ENCODE measurements around the gene EZR.
A peak's percentile ranks its signal among the peaks of the same experiment; 100 is the strongest.
"Not testable (repeated sequence)": the region's sequence is repeated elsewhere in the genome, so short reads cannot be mapped to it uniquely, and the experiment has no call there.

EZR gene

GRCh38 chr6:158849899-158850806, 31.0 kb upstream of the EZR start:
- Mint-ChIP-seq H3K9me3 (no peaks in the 10 kb centered on the region), H3K4me1 (peaks cover 24% of the 10 kb centered on the region), H3K27ac (peak overlapping the region; percentile 98), H3K4me3 (peak overlapping the region; percentile 67), H3K36me3 (no peaks in the 10 kb centered on the region)
- ATAC-seq (peak; percentile 92), DNase-seq (ENCODE audit: low spot score in 2 of 2) (peak; percentile 36 to 75)

- Mint-ChIP-seq H3K4me3 (no peak overlapping the region), H3K9me3 (no peaks in the 10 kb centered on the region), H3K4me1 (peaks cover 24% of the 10 kb centered on the region), H3K27ac (peak overlapping the region; percentile 78), H3K36me3 (no peaks in the 10 kb centered on the region)
- DNase-seq (ENCODE audit: low spot score in 2 of 2) (no peak), ATAC-seq (no peak)
Measured at GRCh38 chr6:158848490-158848895, 29.3 kb upstream of the EZR start.

DNA sequence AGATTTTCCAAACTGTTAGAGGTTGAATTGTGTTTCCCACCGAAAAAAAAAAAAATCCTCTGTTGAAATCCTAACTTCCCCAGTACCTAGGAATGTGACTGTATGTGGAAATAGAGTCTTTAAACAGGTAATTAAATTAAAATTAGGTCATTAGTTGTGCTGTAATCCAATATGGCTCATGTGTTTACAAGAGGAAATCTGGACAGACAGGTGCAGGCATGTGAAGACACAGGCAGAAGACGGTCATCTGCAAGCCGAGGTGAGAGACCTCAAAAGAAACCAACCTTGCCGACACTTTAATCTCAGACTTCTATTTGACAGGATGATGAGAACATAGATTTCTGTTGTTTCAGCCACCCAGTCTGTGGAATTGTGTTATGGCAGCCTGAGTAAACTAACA, 28.6 kb upstream of the EZR start:
- no peak for ATAC-seq
- Mint-ChIP-seq H3K27ac (no peak overlapping the region), H3K36me3 (no peaks in the 10 kb centered on the region), H3K4me3 (no peak overlapping the region), H3K9me3 (no peaks in the 10 kb centered on the region), H3K4me1 (peaks cover 24% of the 10 kb centered on the region)
- no peak for DNase-seq (ENCODE audit: low spot score in 2 of 2)

DNA sequence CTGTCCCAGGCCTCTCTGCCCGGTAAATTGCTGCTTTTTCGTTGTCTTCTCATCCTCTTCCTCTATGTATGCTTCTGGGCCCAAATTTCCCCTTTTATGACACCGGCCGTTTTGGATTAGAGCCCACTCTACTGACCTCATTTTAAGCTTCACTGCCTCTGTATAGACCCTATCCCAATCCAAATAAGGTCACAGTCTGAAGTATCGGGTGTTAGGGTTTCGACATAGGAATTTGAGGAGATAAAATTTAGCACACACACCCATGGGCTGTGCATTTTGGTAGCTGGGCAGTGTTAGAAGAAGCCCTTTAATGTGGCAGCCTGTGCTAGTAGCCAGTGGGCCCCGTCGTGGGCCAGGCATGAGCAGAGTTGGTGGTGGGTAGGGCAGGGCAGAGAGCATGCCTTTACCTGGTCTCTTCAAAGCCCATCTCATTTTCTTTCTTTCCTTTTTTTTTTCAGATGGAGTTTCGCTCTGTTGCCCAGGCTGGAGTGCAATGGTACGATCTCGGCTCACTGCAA, 27.9 kb upstream of the EZR start:
- no peak overlapping the region for H3K27ac Mint-ChIP-seq
- H3K4me1 Mint-ChIP-seq = peaks cover 24% of the 10 kb centered on the region

GRCh38 chr6:158843751-158844683, 24.8 kb upstream of the EZR start:
- no peak overlapping the region for H3K4me3 Mint-ChIP-seq
- peaks cover 6% of the 10 kb centered on the region for H3K4me1 Mint-ChIP-seq
- H3K9me3 Mint-ChIP-seq = no peaks in the 10 kb centered on the region
- DNase-seq (ENCODE audit: low spot score in 2 of 2) = no peak
- ATAC-seq = no peak
- no peaks in the 10 kb centered on the region for H3K36me3 Mint-ChIP-seq
- no peak overlapping the region for H3K27ac Mint-ChIP-seq

More for the DNA sequence above, 27.9 kb upstream of the EZR start:
- DNase-seq (ENCODE audit: low spot score in 2 of 2) (no peak), ATAC-seq (no peak)
- no peak overlapping the region for H3K4me3 Mint-ChIP-seq
- H3K36me3 Mint-ChIP-seq = no peaks in the 10 kb centered on the region
- no peaks in the 10 kb centered on the region for H3K9me3 Mint-ChIP-seq

DNA sequence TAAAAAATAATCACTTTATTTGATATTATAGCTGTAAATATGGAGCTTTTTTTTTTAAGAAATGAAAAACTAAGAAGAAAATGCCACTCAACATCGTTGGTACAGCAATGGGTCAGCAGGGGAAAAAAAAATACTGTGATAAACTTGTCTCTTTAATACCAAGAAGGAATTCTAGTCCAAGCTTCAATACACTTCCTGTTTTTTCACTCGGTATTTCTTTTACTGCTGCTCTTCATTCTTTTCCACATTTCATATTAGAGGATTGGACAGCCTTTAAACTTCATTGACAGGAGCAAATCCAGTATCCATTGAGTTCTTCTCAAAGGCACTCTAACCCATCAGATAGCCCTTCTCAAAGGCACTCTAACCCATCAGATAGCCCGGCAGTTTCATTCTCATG, 22.2 kb upstream of the EZR start:
- H3K9me3 Mint-ChIP-seq = no peaks in the 10 kb centered on the region
- no peaks in the 10 kb centered on the region for H3K4me1 Mint-ChIP-seq
- H3K4me3 Mint-ChIP-seq = no peak overlapping the region
- DNase-seq (ENCODE audit: low spot score in 2 of 2) = no peak
- no peaks in the 10 kb centered on the region for H3K36me3 Mint-ChIP-seq
- ATAC-seq = no peak
- H3K27ac Mint-ChIP-seq = no peak overlapping the region

GRCh38 chr6:158840465-158840864, 21.3 kb upstream of the EZR start:
- no peak overlapping the region for H3K27ac Mint-ChIP-seq
- no peaks in the 10 kb centered on the region for H3K9me3 Mint-ChIP-seq
- DNase-seq (ENCODE audit: low spot score in 2 of 2) (no peak), ATAC-seq (no peak)
- no peaks in the 10 kb centered on the region for H3K36me3 Mint-ChIP-seq
- H3K4me3 Mint-ChIP-seq = no peak overlapping the region
- H3K4me1 Mint-ChIP-seq = no peaks in the 10 kb centered on the region

GRCh38 chr6:158839796-158840195, 20.6 kb upstream of the EZR start:
- Mint-ChIP-seq H3K4me1 (no peaks in the 10 kb centered on the region), H3K9me3 (no peaks in the 10 kb centered on the region), H3K27ac (no peak overlapping the region), H3K36me3 (no peaks in the 10 kb centered on the region), H3K4me3 (no peak overlapping the region)
- DNase-seq (ENCODE audit: low spot score in 2 of 2) = no peak
- ATAC-seq = no peak

DNA sequence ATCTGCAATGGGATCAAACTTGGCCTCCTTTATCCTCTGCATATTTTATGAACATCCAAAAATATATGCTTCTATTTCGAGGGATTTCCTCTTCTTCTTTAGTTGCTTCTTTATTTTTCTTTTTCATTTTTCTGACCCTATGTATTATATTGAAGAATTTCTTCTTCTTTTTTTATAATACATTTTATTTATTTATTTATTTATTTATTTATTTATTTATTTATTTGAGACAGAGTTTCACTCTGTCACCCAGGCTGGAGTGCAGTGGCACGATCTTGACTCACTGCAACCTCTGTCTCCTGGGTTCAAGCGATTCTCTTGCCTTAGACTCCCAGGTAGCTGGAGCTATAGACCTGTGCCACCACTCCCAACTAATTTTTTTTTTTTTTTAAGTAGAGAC, 19.6 kb upstream of the EZR start:
- not testable (repeated sequence) for H3K4me1 Mint-ChIP-seq; H3K4me3 Mint-ChIP-seq; ATAC-seq; H3K27ac Mint-ChIP-seq; H3K9me3 Mint-ChIP-seq; H3K36me3 Mint-ChIP-seq; DNase-seq (ENCODE audit: low spot score in 2 of 2)

DNA sequence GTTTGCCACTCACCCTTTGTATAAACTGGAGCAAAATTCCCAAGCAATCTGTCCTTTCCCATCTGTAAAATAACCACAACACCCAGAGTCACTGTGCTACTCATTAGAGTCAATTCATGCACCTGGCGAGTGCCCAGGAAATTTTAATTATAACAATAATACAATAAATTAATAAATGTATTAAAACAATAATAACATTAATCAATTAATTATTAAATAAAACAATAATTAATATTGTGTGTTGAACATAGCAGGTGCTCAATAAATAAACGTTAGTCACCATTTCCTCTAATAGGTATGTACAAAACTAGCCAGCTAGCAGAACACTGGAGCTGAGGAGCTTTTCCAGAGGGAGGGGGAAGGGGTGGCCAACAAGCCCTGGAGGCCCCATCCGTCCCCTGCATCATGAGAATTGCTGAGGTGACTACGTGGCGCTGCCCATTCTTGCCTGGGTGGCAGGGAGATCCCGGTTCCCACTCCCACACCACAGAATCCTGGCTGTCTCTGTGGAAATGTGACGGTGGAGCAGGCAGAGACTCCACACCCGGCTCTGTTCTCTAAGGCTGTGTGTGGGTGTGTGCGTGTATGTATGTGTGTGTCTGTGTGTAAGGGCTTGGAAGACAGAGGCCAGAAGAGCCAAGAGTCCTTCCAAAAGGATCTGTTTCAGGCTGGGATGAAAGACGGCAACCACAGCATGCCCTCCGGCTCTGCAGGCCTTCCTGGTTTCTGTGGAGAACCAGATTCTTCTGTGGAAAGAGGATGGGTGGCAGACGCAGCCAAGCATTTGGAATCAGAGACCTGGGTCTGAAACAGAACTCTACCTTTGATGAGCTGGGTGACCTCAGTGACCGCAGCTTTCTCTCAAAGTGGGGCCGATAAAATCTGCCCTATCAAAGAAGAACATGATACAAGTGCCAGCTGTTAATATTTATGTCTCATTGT, 18.8 kb upstream of the EZR start:
- DNase-seq (ENCODE audit: low spot score in 2 of 2) = no peak
- no peak overlapping the region for H3K4me3 Mint-ChIP-seq
- H3K4me1 Mint-ChIP-seq = no peaks in the 10 kb centered on the region
- no peaks in the 10 kb centered on the region for H3K9me3 Mint-ChIP-seq
- no peaks in the 10 kb centered on the region for H3K36me3 Mint-ChIP-seq
- no peak overlapping the region for H3K27ac Mint-ChIP-seq
- ATAC-seq = no peak

DNA sequence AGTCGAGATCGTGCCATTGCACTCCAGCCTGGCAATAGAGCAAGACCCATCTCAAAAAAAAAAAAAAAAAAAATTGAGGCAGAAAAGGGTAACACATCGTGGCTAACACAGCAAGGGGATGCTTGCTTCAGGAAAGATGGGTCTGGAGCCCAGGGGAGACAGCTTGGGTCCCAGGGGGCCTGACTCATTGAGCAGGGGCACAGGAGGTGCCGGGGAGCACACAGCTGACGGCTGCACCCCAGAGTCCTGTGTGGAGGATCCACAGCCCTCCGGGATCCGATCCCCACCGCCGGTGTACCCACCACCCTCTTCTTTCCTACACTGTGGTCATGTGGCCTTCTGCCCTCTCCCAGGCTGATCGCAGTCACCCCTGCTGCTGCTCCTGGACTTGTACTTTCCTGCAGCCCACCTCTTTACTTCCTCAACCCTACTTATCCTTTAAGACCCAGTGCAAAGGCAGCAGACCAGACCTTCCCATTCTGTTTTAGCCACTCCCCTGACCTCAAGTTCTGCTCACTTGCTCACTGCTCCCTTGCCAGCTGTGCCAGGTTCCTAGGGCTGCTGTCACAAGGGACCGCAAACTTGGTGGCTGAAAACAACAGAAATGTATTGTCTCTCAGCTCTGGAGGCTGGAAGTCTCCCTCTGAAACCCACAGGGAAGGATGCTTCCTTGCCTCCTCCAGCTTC, 17.6 kb upstream of the EZR start:
- no peaks in the 10 kb centered on the region for H3K4me1 Mint-ChIP-seq
- no peak for DNase-seq (ENCODE audit: low spot score in 2 of 2)
- peak overlapping the region; percentile 53 for H3K27ac Mint-ChIP-seq
- H3K36me3 Mint-ChIP-seq = no peaks in the 10 kb centered on the region
- ATAC-seq = no peak
- H3K4me3 Mint-ChIP-seq = no peak overlapping the region
- H3K9me3 Mint-ChIP-seq = no peaks in the 10 kb centered on the region

- H3K4me3 Mint-ChIP-seq = no peak overlapping the region
- H3K36me3 Mint-ChIP-seq = no peaks in the 10 kb centered on the region
- DNase-seq (ENCODE audit: low spot score in 2 of 2) = no peak
- no peak for ATAC-seq
- no peak overlapping the region for H3K27ac Mint-ChIP-seq
- no peaks in the 10 kb centered on the region for H3K4me1 Mint-ChIP-seq
- H3K9me3 Mint-ChIP-seq = no peaks in the 10 kb centered on the region
Measured at GRCh38 chr6:158835616-158836221, 16.6 kb upstream of the EZR start.

DNA sequence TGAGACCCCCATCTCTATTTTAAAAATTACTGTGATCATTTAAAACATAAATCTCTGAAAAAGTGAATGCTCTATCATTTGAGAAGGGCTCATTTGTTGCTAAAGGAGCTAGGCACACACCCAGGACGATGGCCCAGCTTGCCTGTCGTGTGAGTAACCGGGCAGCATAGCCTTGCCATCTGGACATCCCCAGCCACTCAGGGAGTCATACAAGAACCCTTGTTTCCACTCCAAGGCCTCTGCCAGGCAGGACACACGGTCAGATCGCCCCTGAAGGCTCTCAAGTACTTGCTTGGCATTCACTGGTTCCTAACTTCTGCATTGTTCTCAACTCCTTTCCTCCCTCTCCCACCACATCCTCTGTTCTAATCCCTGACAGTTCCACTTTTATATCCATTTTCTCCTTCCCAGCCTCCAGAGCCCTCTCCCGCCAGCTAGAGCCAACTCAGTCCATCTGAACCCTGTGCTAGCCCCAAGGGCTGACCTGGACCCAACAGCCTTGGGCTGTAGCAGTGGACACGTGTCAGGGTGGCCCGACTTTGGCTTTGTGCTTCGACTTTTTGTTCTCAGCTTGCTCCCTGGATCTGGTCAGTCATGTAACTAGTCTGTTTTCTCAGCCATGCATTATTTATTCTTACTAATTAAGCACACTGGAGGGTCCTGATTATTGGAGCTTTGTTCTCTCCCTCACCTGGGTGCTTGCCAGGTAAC, 15.7 kb upstream of the EZR start:
- H3K4me3 Mint-ChIP-seq = no peak overlapping the region
- ATAC-seq = no peak
- no peak overlapping the region for H3K27ac Mint-ChIP-seq
- H3K4me1 Mint-ChIP-seq = no peaks in the 10 kb centered on the region
- no peaks in the 10 kb centered on the region for H3K9me3 Mint-ChIP-seq
- no peaks in the 10 kb centered on the region for H3K36me3 Mint-ChIP-seq
- DNase-seq (ENCODE audit: low spot score in 2 of 2) = no peak

Measured in stimulated activated effector memory CD8-positive, alpha-beta T cell treated with anti-CD3 and anti-CD28 coated beads, Interleukin-12 subunit alpha, Interleukin-12 subunit beta, amount 100 ng/mL, for 72 hours (primary cell).